HG02798 (cell line): ENCODE data around the gene ADCY5.
A peak's percentile ranks its signal among the peaks of the same experiment; 100 is the strongest.
"Not testable (repeated sequence)": the region's sequence is repeated elsewhere in the genome, so short reads cannot be mapped to it uniquely, and the experiment has no call there.

Experiments used
- ATAC-seq: cut with Tn5 transposase; IDR thresholded peaks from one replicate; pipeline ENCODE4 v1.9.1; 2021; ENCODE audit warnings: mild to moderate bottlenecking; ENCODE audit not compliant: unreplicated experiment, poor library complexity

Gene ADCY5

DNA sequence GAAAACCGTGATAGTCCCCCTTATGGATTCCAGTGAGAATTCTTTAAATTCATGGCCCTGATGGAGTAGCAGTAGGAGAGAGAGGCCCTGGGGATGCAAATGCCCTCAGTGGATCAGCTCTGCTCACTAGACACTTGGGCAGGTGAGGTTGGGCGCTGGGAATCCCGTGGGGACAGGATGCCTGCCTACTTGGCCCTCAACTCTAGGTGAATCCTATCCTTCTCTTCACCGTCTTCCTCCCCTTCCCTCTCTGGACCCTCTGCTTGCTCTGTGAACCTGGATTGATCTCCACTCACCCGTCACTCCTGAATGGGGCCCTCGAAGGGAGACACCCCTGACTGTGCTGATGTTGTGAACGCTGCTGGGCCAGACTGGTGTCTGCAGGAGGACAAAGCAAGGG is 169.8 kb downstream of the ADCY5 start:
- no peak for ATAC-seq

GRCh38 chr3:123278446-123278845 is 170.4 kb downstream of the ADCY5 start:
- no peak for ATAC-seq

DNA sequence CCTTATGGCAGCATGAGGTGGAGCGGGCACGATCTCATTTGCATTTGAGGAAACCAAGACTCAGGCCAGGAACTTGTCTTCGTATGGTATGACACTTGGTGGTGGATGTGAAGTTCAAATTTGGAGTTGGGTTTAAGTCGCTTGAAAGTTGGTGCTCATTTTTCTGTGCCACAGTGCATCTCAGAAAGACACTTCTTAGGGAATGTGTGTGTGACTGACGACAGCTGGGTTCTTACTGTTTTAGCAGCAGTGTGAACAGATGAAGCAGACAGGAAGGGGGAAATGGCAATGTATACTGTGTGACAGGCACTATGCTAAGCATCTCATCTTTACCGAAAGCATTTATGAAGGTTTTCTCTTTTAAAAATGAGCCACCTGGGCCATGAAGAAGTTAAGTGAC is 171.8 kb downstream of the ADCY5 start:
- ATAC-seq, result no peak

DNA sequence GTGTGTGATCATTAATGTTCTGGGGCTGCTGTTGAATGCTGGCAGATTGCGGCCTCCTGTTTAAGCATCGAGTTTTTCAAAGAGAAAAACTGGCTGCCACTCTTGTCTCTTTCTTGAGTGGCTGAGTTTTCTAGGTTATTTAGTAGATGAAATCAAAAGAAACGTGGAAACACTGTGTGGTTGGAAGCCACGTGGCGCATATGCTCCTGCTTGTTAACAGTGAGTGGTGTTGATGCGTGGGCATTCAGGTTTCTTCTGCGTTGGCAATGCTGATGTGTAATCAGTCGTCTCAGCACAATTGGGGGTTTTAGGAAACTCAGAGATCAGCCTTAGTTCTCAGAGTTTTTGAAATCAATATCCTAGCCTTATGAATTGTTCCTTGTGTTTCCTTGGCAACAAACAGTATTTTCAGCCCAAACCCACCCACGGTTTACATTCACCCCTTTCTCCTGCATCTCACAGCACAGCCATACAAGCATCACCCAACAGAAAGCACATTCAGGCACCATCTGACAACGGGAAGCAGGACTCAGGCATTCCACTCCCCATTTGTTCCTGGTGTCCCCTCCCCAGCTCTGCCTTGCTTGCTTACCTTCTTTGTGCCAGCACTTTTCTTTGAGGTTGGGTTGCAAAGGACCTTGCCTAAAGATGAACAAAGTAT is 172.4 kb downstream of the ADCY5 start:
- ATAC-seq, result no peak

DNA sequence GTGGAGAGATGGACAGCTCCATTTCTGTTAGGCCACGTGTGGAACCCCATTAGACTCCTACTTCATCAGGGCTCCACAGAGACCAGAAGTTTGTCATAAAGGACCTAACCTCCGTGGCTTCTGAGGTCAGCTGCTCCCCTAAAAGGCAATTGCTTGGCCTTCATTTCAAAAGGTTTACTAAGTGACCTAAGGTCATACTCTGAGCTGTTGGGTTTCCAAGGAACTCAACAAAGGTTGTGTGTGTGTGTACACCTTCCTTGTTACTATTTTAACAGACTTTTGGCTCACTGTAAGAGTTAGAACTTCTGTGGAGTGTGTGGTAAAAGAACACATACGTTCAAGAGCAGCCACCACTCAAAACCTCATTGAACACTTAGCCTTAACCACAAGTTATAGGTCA is 173.2 kb downstream of the ADCY5 start:
- no peak for ATAC-seq

GRCh38 chr3:123272547-123272946 is 176.3 kb downstream of the ADCY5 start:
- no peak for ATAC-seq

GRCh38 chr3:123271466-123272159 is 177.3 kb downstream of the ADCY5 start:
- no peak for ATAC-seq

DNA sequence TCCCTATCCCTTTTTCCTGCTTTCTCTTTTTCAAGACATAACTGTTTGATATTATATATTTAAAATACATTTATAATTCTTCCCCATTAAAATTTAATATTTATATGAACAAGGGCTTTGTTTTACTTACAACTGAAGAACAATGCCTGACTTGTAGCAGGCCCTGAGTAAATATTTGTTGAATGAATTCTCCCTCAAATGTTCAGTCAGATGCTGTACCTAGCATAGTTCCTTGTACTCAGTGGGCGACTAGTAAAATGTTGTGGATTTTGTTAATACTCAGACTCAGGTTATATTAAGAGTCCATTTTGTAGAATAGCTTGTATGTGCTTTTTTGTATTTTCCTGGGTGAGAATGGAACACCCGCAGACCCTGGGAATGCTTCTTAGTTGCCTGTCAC is 178.1 kb downstream of the ADCY5 start:
- ATAC-seq, result no peak

DNA sequence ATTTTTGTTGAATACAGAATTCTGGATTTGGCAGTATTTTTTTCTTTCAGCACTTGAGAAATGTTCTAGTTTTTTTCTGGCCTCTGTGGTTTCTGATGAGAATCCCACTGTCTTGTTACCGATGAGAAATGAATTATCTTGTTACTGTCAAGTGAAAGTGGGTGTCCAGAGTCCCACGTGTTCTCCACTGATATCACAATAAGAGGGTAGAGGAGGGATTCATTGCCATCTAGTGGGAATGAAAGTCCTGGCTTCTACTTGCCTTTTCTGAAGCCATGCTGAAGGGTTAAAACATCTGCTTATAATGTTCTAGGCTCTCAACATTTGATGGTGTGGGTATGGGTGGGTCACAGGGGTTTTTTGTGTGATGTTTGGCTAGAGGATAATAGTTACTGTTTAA is 181.1 kb downstream of the ADCY5 start:
- no peak for ATAC-seq

DNA sequence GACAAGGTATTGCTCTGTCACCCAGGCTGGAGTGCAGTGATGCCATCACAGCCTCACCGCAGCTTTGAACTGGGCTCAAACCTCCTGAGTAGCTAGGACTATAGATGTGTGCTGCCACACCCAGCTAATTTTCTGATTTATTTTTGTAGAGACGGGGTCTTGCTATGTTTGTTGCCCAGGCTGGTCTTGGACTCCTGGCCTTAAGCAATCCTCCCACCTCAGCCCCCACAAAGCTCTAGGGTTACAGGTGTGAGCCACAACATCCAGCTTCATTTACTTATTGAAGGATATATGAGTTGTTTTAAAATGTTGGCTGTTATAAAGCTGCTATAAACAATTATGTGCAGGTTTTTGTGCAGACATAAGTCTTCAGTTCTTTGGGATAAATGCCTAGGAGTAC is 184.9 kb downstream of the ADCY5 start:
- ATAC-seq, result no peak

DNA sequence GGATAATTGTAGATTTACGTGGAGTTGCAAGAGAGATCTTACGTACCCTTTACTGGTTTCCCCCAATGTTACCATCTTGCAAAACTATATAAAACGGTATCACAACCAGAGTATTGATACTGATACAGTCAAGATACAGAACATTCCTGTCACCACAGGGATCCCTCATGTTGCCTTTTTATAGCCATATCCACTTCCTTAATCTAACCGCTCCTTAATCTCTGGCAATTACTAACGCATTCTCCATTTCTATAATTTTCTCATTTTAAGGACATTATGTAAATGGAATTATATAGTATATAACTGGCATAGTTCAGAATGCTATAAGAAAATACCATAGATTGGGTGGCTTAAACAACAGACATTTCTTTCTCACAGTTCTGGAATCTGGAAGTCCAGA is 186.0 kb downstream of the ADCY5 start:
- ATAC-seq, result no peak

DNA sequence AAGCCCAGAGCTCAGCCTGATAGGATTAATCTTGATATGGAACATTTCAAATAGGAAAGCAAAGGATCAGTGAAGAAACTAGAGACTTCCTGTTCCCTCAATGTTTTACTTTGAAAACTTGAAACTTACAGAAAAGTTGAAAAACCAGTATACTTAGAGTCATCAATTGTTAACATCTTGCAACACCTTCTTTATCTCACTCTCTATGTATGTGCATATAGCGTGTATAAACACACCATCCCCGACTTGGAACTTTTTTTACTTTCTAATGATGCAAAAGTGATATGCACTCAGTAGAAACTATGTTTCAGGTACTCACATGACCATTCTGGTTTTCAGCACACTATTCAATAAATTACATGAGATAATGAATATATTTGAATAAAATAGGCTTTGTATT is 186.7 kb downstream of the ADCY5 start:
- ATAC-seq, result no peak

GRCh38 chr3:123261666-123262065 is 187.2 kb downstream of the ADCY5 start:
- peak; percentile 53 for ATAC-seq

DNA sequence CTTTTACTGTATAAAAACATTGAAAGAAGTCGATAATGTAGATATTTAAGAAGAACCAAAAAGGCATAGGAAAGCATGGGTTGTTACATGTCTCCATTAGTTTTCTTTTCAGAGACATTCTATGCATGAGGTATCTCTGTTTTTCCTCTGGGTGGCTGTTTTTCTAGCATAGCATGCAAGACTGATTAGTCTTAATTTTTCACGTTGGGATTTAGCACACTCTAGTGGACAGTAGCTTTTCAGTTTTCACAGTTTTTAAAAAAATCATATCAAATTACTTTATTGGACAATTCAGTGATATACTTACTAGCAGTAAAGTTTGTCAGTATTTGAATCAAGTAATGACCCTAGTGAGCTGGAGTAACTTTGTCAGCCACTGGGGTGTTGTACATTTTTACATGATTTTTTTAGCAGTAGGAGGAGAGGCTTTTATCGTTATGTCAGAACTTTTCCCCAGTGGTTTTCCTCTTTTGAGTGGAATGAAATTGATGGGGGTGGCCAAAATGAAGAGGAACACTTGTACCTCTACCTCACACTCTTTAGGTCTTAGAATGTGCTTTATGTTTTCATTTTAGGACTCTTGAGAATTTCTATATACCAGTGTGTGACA is 190.0 kb downstream of the ADCY5 start:
- ATAC-seq, result no peak

DNA sequence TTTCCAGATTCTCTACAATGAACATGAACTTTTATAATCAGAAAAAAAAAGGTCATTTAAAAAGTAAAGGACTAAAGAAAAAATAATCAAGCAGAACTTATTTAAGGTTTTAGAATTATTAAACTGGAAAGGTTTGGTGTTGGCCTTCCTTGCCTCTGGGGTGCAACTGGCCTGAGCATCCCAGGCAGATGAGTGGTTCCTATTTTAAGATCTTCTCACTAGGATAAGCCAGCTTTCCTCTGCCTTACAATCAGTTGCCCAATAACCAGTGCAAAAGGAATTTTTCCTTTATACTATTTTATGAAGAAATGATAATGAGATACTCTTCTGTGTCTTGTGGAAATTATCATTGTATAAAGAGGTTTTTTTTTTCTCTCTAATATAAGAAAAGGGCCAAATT is 190.5 kb downstream of the ADCY5 start:
- no peak for ATAC-seq

- ATAC-seq, result no peak
Measured at GRCh38 chr3:123256256-123256655, 192.6 kb downstream of the ADCY5 start.

DNA sequence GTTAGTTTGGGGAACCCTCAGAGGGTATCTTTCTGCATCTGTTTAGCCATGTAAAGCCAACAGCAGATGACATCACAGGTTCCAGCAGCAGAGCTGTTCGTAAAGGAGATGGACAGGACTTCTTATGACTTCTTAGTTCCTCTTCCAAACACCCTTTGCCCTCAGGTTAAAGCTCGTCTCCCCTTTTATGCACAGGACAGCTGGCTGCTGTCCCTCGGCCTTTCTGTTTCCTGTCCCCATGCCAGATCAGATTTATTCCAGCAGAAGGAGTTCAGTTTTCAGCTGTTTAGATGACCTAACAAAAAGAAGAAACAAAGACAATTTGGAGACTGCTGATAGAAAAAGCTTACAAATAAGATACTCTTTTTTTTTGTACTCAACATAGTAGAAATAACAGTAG is 202.0 kb downstream of the ADCY5 start:
- no peak for ATAC-seq

DNA sequence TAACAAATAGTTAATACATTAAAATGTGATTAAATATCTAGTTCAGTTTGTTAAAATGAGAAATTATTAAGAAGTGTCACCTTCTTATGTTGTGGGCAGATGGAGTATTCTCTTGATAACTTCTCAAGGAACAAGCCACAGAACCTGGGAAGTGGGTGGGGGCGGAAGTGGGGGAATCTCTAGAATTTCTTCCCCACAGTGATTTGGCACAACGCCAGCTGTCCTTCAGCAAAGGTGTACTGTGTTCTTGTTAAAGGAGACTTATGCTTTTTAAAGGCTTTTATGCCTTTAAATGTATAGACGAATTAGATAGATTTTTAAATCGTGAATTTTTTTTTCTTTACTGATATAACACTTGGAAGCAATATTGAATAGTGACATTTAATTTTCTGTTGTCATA is 204.8 kb downstream of the ADCY5 start:
- no peak for ATAC-seq

DNA sequence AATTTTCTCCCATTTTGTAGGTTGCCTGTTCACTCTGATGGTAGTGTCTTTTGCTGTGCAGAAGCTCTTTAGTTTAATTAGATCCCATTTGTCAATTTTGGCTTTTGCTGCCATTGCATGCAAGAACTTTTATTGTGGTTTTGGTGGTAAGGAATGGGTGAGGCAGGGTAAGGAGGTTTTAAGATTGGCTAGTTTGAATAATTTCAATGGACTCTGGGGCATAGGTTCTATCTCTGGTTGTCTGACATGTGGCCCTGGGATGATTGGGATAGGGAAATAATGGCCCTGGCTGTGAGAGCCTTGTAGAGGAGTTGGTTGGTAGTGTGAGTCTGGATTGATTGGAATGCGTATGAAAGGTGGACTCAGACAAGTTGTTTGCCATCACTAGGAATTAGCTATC is 209.1 kb downstream of the ADCY5 start:
- ATAC-seq, result no peak

- not testable (repeated sequence) for ATAC-seq
Measured at GRCh38 chr3:123239186-123239585, 209.7 kb downstream of the ADCY5 start.

- no peak for ATAC-seq
Measured at GRCh38 chr3:123236902-123237301, 212.0 kb downstream of the ADCY5 start.
